NCI-H1092 (cell line): Measurements from ENCODE around the gene TBRG4.

Experiments
- DNase-seq: peaks from one replicate; lab custom pipeline; 2025; lab: John Stamatoyannopoulos, UW

The TBRG4 gene

GRCh38 chr7:45088821-45089340 is 22.6 kb downstream of the TBRG4 start, which contains the start of gene NACAD:
NACAD (minus strand) TSS chr7:45088969; CDS start chr7:45088894, 75 bp downstream.
- DNase-seq, result no peak

DNA sequence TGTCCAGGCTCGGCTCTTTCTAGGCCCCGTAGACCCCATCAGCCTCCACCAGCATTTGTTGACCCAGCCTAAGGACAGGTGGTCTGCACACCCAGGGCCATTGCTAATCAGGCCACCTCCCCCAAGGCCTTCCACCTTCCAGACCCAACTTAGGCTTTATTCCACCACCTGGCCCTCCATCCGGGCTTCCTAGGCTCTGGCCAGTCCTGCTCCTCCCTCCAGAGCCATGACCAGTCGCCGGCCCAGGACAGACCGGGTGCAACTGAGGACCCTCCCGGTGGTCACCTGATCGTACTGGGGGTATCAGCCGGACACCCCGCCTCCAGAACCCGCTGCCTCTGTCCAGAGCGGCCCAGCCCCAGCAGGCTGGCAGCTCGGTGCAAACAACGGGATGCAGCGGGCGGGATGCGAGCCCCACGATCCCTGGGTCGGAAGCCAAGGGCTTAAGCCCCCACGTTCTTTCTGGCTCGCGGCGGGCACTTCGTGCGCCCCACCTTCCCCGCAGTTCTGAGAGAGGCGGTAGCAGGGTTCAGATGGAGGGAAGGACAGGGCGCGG is 23.3 kb downstream of the TBRG4 start:
- DNase-seq, result no peak

GRCh38 chr7:45087301-45088145 is 24.0 kb downstream of the TBRG4 start:
- no peak for DNase-seq

GRCh38 chr7:45086331-45087065 is 25.0 kb downstream of the TBRG4 start:
- no peak for DNase-seq

GRCh38 chr7:45085619-45086200 is 25.8 kb downstream of the TBRG4 start:
- no peak for DNase-seq

DNA sequence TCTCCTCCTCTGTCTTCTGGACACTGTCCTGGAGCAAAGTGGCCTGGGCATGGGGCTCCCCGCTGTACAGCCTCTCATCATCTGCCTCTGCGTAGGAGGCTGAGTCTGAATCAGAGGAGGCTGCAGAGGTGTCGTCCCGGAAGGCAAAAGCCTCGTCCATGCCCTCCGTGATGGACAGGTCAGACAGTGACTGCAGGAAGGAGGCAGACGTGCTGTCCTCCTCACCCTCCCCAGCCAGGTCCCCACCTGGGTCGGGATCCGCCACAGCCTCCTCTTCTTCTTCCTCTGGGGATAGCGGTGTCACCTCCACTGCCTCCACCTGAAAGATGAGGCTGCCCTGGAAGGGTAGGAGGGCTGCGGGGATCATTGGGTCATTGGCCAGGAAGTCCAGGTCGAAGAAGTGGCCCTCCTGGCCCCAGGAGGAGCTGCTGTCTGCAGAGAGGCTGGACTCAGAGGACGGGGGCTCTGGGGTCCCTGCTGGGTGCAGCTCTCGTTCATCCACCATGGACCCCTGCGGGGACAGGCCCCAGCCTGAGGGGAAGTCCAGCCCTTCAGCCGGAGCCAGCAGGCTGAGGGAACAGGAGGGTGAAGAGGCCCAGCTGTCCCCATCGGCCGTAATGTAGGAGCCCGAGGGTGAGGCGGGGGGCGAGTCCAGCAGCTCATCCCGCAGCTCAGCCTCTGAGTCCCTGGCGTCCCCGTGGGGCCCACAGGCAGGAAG is 26.4 kb downstream of the TBRG4 start:
- no peak for DNase-seq

- DNase-seq, result no peak
Measured at GRCh38 chr7:45084336-45084735, 27.2 kb downstream of the TBRG4 start.

DNA sequence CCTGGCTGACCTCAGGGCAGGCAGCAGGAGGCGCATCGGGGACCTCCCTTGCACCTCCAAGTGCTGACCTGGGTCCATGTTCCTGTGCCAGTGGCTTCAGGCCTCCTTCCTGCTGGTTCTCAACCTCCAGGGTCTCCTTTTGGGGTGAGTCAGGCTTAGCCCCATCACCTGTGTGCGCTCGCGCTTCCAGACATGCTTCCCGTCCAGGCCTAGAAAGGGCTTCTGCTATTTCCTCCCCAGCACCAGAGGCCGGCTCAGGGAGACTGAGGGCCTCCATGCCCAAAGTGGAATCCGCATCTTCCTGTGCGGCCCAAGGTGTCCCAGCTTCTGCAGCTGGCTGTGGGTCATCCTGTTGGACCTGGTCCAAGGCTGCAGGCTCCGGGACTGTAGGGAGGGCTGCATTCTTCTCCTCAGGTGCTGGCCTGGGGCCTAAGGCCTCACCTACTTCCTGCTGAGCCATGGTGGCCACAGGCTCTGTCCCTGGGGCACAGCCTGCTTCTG is 28.6 kb downstream of the TBRG4 start:
- no peak for DNase-seq

- DNase-seq, result no peak
Measured at GRCh38 chr7:45082031-45082830, 29.3 kb downstream of the TBRG4 start.

GRCh38 chr7:45081670-45081974 is 29.9 kb downstream of the TBRG4 start:
- no peak for DNase-seq

DNA sequence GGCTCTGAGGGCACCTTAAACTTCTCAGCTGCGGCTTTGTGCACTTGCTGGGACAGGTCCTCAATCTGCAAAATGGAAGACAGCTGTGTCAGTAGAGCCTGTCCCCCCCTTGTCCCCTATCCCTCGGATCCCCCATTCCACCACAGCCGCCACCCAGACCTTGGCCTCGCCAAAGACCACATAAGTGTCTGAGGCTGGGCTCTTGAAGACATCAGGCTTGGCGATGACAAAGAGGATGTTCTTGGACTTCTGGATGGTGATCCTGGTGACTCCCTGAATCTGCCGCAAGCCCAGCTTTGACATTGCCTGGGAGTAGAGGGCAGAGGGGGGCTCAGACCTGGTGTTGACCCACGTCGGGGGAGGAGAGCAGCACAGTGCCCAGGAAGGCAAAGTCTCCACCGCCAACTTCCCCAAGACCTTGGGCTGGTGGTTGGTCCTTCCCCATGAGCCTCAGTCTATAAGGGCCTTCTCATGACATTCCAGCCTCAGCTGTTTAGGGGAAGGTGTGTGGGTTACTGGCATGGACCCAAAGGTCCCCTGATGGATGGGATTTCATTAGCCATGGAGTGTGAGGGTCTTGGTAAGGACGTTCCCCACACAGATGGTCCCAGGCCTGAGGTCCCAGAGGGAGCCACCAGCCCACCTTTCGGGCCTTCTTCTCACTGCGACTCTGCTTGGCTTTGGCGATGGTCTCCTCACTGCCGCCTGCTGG is 30.4 kb downstream of the TBRG4 start:
- DNase-seq, result no peak

DNA sequence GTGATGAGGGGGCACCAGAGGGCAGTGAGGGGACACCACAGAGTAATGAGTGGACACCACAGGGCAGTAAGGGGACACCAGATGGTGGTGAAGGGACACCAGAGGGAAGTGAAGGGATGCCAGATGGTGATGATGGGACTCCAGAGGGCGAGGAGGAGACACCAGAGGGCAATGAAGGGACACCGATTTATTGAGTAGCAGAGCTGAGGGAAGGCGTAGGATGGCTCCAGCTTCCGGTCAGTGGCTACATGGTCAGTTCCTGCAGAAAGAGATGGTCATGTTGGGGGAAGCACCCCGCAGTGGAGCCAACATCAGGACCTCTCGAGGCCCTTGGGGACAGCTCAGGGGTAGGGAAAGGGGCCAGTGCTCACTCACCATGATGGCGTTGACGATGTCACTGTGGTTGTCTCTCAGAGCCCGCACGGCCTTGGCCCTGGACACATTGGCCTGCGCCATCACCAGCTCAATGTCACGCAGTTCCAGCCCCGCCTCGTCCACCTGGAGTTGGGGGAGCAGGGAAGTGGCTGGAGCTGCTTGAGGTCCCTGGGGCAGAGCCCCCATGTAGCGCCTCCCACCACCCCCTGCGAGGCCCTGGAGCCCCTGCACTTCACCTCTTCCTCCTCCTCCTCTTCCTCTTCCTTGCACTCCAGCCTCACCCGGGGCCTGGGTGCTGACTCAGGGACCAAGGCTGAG is 31.1 kb downstream of the TBRG4 start:
- no peak for DNase-seq

DNA sequence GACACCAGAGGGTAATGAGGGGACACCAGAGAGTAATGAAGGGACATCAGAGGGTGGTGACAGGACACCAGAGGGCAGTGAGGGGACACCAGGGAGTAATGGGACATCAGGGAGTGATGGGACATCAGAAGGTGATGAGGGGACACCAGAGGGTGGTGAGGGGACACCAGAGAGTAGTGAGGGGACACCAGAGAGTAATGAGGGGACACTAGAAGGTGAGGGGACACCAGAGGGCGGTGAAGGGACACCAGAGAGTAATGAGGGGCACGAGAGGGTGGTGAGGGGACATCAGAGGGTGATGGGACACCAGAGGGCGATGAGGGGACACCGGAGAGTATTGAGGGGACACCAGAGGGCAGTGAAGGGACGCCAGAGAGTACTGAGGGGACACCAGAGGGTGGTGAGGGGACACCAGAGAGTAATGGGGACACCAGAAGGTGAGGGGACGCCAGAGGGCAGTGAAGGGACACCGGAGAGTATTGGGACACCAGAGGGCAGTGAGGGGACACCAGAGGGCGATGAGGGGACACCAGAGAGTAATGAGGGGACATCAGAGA is 33.3 kb downstream of the TBRG4 start:
- no peak for DNase-seq

- DNase-seq, result no peak
Measured at GRCh38 chr7:45077579-45077978, 33.9 kb downstream of the TBRG4 start.

GRCh38 chr7:45076946-45077345 is 34.6 kb downstream of the TBRG4 start:
- DNase-seq, result no peak

- DNase-seq, result no peak
Measured at GRCh38 chr7:45075871-45076796, 35.4 kb downstream of the TBRG4 start.

- no peak for DNase-seq
Measured at GRCh38 chr7:45075355-45075644, 36.2 kb downstream of the TBRG4 start.
